ENCODE measurements around the gene KNL1.
"Not testable (repeated sequence)": the region's sequence is repeated elsewhere in the genome, so short reads cannot be mapped to it uniquely, and the experiment has no call there.

The KNL1 gene

GRCh38 chr15:40593588-40594428, at the start of gene KNL1:
Gene KNL1 (plus strand): TSS chr15:40594249. CDS start chr15:40602932, 8,683 bp downstream.
- peak; percentile 85 to 86 for DNase-seq

- no peak for DNase-seq
These were observed 48.6 kb upstream of the KNL1 start for GRCh38 chr15:40545457-40545856.

- no peak for DNase-seq
These were observed 45.4 kb upstream of the KNL1 start for GRCh38 chr15:40548610-40549009.

GRCh38 chr15:40549894-40550293, 44.2 kb upstream of the KNL1 start:
- DNase-seq = no peak

GRCh38 chr15:40550341-40551037, 43.6 kb upstream of the KNL1 start:
- DNase-seq = no peak

- no peak for DNase-seq
These were observed 39.9 kb upstream of the KNL1 start for GRCh38 chr15:40554161-40554525.

GRCh38 chr15:40555876-40556275, 38.2 kb upstream of the KNL1 start:
- DNase-seq = no peak

- no peak for DNase-seq
These were observed 34.9 kb upstream of the KNL1 start for GRCh38 chr15:40558952-40559742.

GRCh38 chr15:40562691-40563090, 31.4 kb upstream of the KNL1 start:
- no peak for DNase-seq

- no peak for DNase-seq
These were observed 30.6 kb upstream of the KNL1 start for GRCh38 chr15:40563426-40563825.

- DNase-seq = peak; percentile 92
These were observed 29.3 kb upstream of the KNL1 start, which contains the start of gene CCDC32 for GRCh38 chr15:40564591-40565332. Gene CCDC32 (minus strand): TSS chr15:40565042. CDS start chr15:40563015, 2,027 bp downstream.

GRCh38 chr15:40565333-40566238, 28.5 kb upstream of the KNL1 start:
- no peak for DNase-seq

GRCh38 chr15:40567111-40567510, 26.9 kb upstream of the KNL1 start:
- DNase-seq = no peak

GRCh38 chr15:40569129-40569953, 24.7 kb upstream of the KNL1 start, which contains the start of gene RPUSD2:
Gene RPUSD2 (plus strand): TSS chr15:40569299. CDS start chr15:40569338, 39 bp downstream.
- peak; percentile 88 to 92 for DNase-seq

GRCh38 chr15:40575113-40575512, 18.9 kb upstream of the KNL1 start:
- DNase-seq = no peak

- DNase-seq = not testable (repeated sequence)
These were observed 17.1 kb upstream of the KNL1 start for GRCh38 chr15:40576914-40577313.

GRCh38 chr15:40578892-40579291, 15.2 kb upstream of the KNL1 start:
- DNase-seq = no peak

- not testable (repeated sequence) for DNase-seq
These were observed 12.3 kb upstream of the KNL1 start for GRCh38 chr15:40581796-40582195.

- no peak for DNase-seq
These were observed 11.3 kb upstream of the KNL1 start for GRCh38 chr15:40582726-40583246.

- no peak for DNase-seq
These were observed 9.9 kb upstream of the KNL1 start for GRCh38 chr15:40584191-40584590.
